Uterus (tissue), 2 donors: Measurements from ENCODE around the gene ARSH.

Experiments
- POLR2A ChIP-seq, 2 donors: fragments of 450-650 bp; IDR thresholded peaks; one replicate each; pipeline ENCODE4 v1.6.1; 2016; ENCODE audit warnings: antibody characterized with exemption in 2 of 2, mild to moderate bottlenecking in 1 of 2, moderate library complexity in 1 of 2
- TF ChIP-seq, protein P1 (sequence below), 4 experiments: fragments of 200-600 bp in 2 of 4; fragments of 450-650 bp in 2 of 4; sonication (generic) in 2 of 4; IDR thresholded peaks; one replicate each; pipeline ENCODE4 v1.5.1; 2016 to 2019; ENCODE audit warnings: antibody characterized with exemption in 4 of 4, mild to moderate bottlenecking in 2 of 4, moderate library complexity in 1 of 4

DNA sequence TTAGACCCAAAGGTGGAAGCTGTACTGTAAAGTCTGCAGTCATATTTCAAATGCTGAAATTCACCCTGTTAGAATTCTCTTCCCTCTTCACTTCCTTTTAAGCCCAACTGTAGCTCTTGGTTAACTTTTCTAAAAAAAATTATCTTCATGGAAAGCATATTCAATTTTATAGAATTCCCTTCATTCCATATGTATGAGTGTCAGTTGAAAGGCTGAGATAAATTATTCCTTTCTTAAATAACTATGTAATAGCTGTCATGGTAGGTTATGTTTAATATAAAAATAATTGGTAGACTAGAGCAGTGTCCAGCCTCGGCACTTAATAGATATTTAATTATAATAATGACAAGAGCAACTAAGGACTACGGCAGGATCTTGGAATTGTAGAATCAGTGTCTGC, 16.8 kb upstream of the ARSH start:
- TF ChIP-seq, protein P1, sequence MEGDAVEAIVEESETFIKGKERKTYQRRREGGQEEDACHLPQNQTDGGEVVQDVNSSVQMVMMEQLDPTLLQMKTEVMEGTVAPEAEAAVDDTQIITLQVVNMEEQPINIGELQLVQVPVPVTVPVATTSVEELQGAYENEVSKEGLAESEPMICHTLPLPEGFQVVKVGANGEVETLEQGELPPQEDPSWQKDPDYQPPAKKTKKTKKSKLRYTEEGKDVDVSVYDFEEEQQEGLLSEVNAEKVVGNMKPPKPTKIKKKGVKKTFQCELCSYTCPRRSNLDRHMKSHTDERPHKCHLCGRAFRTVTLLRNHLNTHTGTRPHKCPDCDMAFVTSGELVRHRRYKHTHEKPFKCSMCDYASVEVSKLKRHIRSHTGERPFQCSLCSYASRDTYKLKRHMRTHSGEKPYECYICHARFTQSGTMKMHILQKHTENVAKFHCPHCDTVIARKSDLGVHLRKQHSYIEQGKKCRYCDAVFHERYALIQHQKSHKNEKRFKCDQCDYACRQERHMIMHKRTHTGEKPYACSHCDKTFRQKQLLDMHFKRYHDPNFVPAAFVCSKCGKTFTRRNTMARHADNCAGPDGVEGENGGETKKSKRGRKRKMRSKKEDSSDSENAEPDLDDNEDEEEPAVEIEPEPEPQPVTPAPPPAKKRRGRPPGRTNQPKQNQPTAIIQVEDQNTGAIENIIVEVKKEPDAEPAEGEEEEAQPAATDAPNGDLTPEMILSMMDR (IDR thresholded peaks at IDR 0.05) = no peak
- TF ChIP-seq POLR2A (IDR thresholded peaks at IDR 0.05) = no peak
